Breast epithelium (tissue), 3 donors: Measurements from ENCODE around the gene TMEM131.

ENCODE experiments used
- CTCF ChIP-seq, 3 donors: fragments of 450-650 bp; IDR thresholded peaks; one replicate each; pipeline ENCODE4 v1.5.1; 2016 to 2017; ENCODE audit warnings: antibody characterized with exemption in 3 of 3, mild to moderate bottlenecking in 3 of 3, moderate library complexity in 3 of 3
- POLR2A ChIP-seq: fragments of 450-650 bp; IDR thresholded peaks from one replicate; pipeline ENCODE4 v1.6.1; 2016; ENCODE audit warnings: antibody characterized with exemption, mild to moderate bottlenecking, moderate library complexity
- POLR2AphosphoS5 ChIP-seq, 3 donors: sonication (generic); formaldehyde crosslinking; IDR thresholded peaks; one replicate each; pipeline ENCODE4 v1.6.1; 2017; ENCODE audit warnings: antibody characterized with exemption in 3 of 3

GRCh38 chr2:97918818-97919217 is 76.9 kb downstream of the TMEM131 start:
- TF ChIP-seq CTCF (IDR thresholded peaks at IDR 0.05) = no peak
- no peak for TF ChIP-seq POLR2A
- no peak for TF ChIP-seq POLR2AphosphoS5 (IDR thresholded peaks at IDR 0.05)
